Posterior vena cava (tissue), 2 donors: Measurements from ENCODE around the gene BCKDHA. TPM values are rescaled to one million over a fixed set of nuclear protein-coding genes. Genes with fewer than 3 reads are reported as not detected.
"Not testable (repeated sequence)": the region's sequence is repeated elsewhere in the genome, so short reads cannot be mapped to it uniquely, and the experiment has no call there.

Experiments
- DNase-seq: peaks from one replicate; pipeline ENCODE4 v3.0.0-alpha.2; 2020; ENCODE audit warnings: low spot score
- intact Hi-C, 2 donors: fragments of 100-400 bp; cut with DNase I; formaldehyde crosslinking; loops; one replicate each; pipeline versions ENCODE4 v1.14.1 to v1.14.2; 2022 to 2023
- total RNA-seq, 2 donors: library from RNA; stranded (reverse); fragmentation: NEBNext Ultra II Directional; extraction: Animal tissue kit (Norgen Biotek cat#: 25700); gene quantifications; one replicate each; pipeline ENCODE4 v1.2.1, GENCODE V29; 2021
- donor health status: DM: yes; HTN: yes; CAD: no.
- donor health status: DM: yes; HTN: yes; CAD: no.

Gene BCKDHA
- total RNA-seq, 2 donors from 2014 or later: 8.5 to 15.7 TPM

DNA sequence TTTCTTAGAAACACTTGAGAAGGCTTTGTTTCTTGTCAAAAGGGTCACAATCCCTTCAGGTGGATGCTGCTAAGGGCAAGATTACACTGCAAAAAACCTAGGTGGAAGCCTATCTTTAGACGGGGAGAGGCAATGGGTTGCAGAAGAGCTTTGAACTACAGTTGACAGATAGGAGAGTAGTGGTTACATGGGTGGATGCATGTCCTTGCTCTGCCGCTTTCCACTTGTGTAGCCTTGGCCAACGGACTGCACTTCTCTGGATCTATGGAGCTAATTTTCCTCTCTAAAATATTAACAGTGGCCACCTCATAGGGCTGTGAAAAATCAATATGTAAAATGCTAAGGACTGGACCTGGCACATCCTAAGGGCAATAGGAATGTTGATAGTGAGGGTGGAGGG, 980 bp downstream of the BCKDHA start:
- intact Hi-C loops: no loop called here
- no peak for DNase-seq

DNA sequence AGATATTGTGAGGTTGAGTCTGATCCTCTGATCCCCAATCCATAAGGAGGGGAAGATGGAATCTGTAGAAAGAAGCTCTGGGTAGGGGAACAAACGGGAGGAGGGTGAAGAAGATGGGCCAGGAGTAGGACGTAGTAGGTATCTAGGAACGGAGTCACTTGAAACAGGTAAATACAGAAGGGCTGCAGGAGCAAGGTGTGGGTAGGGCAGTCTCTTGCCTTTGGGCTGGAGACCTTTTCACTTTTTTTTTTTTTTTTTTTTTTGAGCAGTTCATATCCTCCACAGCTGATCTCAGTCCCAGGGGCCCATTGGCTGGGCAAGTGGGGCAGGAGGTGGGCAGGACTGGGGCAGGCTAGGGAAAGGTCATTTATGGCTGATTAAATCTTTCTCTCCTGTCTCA, 1.5 kb downstream of the BCKDHA start:
- no peak for DNase-seq
- intact Hi-C loops: no loop called here

GRCh38 chr19:41399525-41399924, 1.9 kb downstream of the BCKDHA start:
- intact Hi-C loops: no loop called here
- no peak for DNase-seq

GRCh38 chr19:41401483-41401882, 3.9 kb downstream of the BCKDHA start:
- DNase-seq: no peak
- intact Hi-C loops: no loop called here

DNA sequence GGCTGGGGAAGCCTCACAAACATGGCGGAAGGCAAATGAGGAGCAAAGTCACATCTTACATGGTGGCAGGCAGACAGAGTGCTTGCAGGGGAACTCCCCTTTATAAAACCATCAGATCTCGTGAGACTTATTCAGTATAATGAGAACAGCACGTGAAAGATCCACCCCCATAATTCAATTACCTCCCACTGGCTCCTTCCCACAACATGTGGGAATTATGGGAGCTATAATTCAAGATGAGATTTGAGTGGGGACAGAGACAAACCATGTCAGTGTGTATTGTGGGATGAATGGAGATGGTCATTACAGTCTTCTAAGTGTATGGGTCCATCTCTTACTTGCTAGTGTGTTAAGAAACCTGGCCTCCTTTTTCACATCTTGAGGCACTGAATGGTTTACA, 4.4 kb downstream of the BCKDHA start:
- intact Hi-C loops: no loop called here
- DNase-seq: no peak

GRCh38 chr19:41403181-41403970, 5.8 kb downstream of the BCKDHA start:
- no peak for DNase-seq
- intact Hi-C loops: no loop called here

DNA sequence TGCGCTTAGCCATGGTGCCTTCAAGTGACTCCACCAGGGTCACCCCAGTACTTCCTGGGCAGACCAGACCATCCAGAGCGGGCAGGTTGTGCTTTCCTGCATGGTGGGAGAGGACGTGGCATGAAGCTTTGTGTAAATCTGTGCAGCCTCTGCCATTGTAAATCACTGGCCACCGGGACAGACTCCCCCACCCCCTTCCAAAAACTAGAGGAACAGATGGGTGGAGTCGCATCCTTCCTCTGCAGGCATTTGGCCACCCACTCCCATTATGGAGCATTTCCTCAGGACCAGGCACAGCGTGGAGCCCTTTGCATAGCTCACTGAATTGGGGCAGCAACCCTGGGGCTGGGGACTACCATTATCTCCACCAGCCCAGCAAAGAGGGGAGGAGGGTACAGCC, 8.2 kb downstream of the BCKDHA start:
- intact Hi-C loops: no loop called here

DNA sequence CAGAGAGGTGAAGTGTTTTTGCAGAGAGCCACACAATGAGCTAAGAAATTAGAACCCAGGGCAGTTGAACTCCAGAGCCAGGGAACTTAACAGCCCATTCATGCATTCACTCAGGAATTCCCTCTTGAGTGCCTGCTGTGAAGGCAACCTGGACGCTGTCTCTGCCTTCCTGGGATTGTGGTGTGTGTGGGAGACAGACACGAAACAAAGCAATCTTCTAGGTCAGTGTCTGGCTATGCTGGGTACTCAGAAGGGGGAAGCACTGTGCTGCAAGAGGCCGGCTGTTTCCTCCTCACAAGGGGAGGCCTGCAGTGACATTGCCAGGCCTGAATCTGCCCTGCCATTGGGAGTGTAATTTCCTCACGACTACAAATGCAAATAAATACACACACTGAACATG, 9.7 kb downstream of the BCKDHA start:
- DNase-seq: no peak
- intact Hi-C loops: no loop called here

More for the DNA sequence above, 8.2 kb downstream of the BCKDHA start:
- no peak for DNase-seq

GRCh38 chr19:41408256-41408655, 10.6 kb downstream of the BCKDHA start:
- DNase-seq: no peak
- intact Hi-C loops: no loop called here

DNA sequence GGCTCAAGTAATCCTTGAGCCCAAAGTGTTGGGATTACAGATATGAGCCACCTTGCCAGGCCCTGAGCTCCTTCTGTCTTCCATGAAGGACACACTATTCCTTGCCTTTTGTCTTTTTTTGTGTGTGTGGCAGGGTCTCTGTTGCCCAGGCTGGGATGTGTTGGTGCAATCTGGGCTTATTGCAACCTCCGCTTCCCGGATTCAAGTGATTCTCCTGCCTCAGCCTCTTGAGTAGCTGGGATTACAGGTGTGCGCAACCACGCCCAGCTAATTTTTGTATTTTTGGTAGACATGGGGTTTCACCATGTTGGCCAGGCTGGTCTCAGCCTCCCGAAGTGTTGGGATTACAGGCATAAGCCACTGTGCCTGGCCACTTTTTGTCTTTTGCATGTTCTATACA, 11.2 kb downstream of the BCKDHA start:
- DNase-seq, intact Hi-C loops: not testable (repeated sequence)

GRCh38 chr19:41409288-41409687, 11.7 kb downstream of the BCKDHA start:
- intact Hi-C loops: no loop called here
- no peak for DNase-seq

- DNase-seq: no peak
Measured at GRCh38 chr19:41410336-41411054, 12.9 kb downstream of the BCKDHA start.

DNA sequence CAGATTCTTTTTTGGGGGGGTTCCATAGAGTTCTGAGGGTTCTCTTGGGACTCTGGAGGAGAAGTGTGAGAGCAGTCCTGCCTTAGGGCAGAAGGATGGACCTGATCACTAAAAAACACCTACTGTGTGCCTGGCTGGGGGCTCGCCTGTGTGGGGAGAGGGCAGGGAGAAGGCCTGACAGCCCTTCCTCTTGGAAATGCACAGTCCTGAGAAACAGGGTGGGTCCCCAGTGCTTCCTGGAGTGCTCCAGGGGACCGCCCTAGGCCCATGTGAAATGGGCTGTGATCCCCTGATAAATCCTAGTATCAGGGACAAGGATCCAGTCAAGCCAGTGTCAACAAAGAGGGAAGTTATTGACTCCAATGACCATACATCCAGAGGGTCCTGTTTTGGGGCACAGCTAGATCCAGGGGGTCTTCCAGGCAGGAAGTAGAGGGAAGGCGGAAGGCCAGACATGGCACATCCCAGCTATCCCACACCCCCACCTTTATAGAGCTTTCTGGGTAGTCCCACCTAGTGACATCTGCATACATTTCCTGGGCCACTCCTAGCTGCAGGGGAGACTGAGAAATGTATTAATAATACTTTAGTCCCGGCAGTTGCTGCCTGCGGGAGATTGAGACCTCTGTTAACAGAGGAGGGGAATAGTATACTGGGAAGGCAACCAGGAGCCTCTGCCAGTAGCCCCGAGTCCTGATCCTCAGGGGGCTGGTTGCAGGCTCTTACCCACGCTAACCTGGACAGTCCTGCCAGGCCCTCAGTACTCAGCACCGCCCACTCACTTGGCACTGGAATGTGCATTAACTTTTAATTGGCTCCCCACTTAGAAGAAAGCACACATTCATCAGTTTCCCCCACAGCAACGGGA, 13.7 kb downstream of the BCKDHA start:
- no peak for DNase-seq
- intact Hi-C loops: no loop called here

More at GRCh38 chr19:41410336-41411054, 12.9 kb downstream of the BCKDHA start:
- intact Hi-C loops: no loop called here

DNA sequence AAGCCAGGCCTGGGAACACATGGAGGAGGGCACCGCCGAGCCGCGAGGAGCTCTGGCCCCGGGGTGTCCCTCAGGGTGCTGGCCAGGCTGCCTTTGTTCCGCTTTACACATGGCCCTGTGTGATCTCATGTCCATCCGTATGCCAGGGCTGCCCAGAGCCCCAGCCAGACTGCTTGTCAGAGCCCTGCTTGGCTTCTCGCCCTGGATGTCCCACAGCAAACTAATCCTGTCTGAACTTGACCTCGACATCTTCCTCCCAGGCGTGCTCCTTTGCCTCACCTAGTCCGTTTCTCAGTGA, 14.3 kb downstream of the BCKDHA start:
- DNase-seq: no peak
- intact Hi-C loops: no loop called here

DNA sequence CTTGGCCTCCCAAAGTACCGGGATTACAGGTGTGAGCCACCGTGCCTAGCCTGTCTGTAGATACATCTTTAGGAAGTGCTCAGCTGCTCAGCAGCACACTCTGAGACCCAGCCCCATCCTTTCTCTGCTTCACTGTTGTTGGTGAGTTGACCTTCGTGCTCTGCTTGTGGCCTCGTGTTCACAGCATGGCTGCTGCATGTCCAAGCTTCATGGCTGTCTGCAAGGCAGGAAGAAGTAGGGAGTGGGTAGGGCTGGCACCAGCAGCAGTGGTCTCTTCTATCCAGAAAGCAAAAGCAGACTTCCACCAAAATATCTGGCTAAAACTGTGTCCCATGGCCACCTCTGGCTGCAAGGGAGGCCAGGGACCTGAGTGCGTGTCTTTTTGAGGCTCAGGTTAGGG, 15.3 kb downstream of the BCKDHA start:
- intact Hi-C loops: no loop called here
- DNase-seq: no peak

DNA sequence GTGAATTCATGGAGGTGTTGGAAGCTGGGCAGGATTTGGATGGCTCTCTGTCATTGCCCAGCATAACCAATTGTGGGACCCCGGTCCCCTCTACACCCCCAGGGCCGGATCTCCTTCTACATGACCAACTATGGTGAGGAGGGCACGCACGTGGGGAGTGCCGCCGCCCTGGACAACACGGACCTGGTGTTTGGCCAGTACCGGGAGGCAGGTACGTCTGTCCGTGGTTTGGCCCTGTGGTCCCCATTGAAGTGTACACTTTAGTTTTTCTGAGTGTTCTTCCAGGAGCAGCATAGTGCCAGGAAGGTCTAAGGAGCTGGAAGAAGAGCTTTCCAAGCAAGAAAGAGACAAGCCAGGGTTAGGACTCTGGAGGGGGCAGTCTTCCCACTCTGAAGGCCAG, 16.3 kb downstream of the BCKDHA start:
- intact Hi-C loops: no loop called here
- no peak for DNase-seq

- intact Hi-C loops: no loop called here
- DNase-seq: no peak
Measured at GRCh38 chr19:41414461-41414860, 16.8 kb downstream of the BCKDHA start.

GRCh38 chr19:41415154-41415571, 17.5 kb downstream of the BCKDHA start:
- intact Hi-C loops: no loop called here
- DNase-seq: no peak

DNA sequence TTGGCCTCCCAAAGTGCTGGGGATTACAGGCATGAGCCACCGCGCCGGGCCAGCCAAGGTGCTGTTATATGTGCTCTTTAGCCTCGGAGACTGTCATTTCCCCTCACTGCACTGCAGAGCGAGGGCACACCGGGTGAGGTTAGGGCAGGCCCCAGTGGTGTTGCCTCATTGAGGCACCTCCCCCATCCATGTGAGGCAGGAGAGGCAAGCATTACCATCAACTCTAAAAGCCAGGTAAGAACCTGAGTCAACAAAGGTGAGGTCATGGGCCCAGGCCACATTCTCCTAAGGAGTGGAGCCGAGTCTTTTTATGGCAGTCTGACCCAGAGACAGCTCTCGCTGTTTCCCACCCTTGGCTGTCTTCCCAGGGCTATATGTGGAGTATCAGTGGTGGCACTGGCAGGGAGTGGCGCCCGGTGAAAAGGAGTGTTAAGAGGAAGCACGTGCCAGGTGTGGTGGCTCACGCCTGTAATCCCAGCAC, 18.6 kb downstream of the BCKDHA start:
- DNase-seq: no peak
- intact Hi-C loops: no loop called here
